Dermis lymphatic vessel endothelial cell (primary cell): ENCODE measurements around the gene PIK3R1. TPM values are rescaled to one million over a fixed set of nuclear protein-coding genes. Genes with fewer than 3 reads are reported as not detected.

ENCODE experiments used
- total RNA-seq: library from RNA; depleted of rRNA; stranded (reverse); fragments of >200 nt; gene quantifications from 2 replicates; pipeline ENCODE4 v1.2.1, GENCODE V29; 2014

PIK3R1 gene
- 42.7 and 59.0 TPM in 2 replicates for total RNA-seq

DNA sequence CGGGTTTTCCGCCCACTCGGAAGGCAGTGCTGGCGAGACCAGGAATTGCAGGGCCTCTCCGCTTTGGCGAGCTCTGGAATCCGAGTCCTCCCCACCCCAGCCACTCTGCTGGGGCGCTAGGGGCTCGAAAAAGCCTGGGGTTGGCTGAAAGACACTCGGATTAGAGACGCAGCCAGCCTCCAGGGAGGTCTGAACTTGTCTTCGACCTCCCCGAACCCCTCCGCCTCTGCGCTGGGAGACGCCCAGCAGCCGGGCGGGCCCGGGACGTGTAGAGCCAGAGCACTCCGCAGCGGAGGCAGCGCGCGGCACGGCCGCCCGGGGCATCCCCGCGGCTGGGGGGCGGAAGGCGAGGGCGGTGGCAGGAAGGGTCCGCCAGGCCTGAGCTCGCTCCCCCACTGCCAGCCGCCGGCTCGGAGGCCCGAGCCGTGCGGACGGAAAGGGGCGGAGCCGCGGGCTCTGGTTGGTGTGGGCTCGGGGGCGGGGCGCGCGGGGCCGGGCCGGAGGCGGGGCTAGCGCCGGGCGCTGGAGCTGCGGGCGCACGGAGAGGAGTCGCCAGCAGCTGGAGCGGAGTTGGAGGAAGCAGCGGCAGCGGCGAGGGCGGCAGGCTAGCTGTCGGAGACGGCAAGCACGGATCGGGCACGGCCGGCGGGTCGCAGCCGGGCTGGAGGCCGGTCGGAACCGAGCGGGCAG, at the start of gene PIK3R1:
TSS of gene PIK3R1 (plus strand) at position 549 of the 690 bp plus-strand sequence. CDS start 10,920 bp downstream, outside the sequence.

